Neuronal stem cell (in vitro differentiated cells): ENCODE data around the gene OR8B8.

ENCODE experiments used
- DNase-seq: peaks from one replicate; pipeline ENCODE4 v3.0.0-alpha.2; 2013; ENCODE audit warnings: low spot score
- H2AFZ ChIP-seq: one replicate; pipeline ENCODE4 v1.6.1; 2013; ENCODE audit warnings: mild to moderate bottlenecking, low read length, inconsistent platforms
- H2AK5ac ChIP-seq: 2 replicates; pipeline ENCODE4 v1.6.1; 2013; ENCODE audit warnings: low read depth, mild to moderate bottlenecking, inconsistent platforms, low read length, moderate library complexity, mixed read lengths
- H2BK120ac ChIP-seq: 2 replicates; pipeline ENCODE4 v1.6.1; 2013; ENCODE audit warnings: low read depth, mild to moderate bottlenecking, inconsistent platforms, low read length, moderate library complexity, mixed read lengths
- H2BK12ac ChIP-seq: one replicate; pipeline ENCODE4 v1.6.1; 2013; ENCODE audit warnings: low read length, inconsistent platforms
- H2BK15ac ChIP-seq: 2 replicates; pipeline ENCODE4 v1.6.1; 2013; ENCODE audit warnings: mild to moderate bottlenecking, low read length, inconsistent platforms, mixed read lengths
- H2BK5ac ChIP-seq: one replicate; pipeline ENCODE4 v1.6.1; 2013; ENCODE audit warnings: inconsistent platforms, mild to moderate bottlenecking, low read length, moderate library complexity
- H3K14ac ChIP-seq: one replicate; pipeline ENCODE4 v1.6.1; 2013; ENCODE audit warnings: low read length, inconsistent platforms
- H3K18ac ChIP-seq: 2 replicates; pipeline ENCODE4 v1.6.1; 2013; ENCODE audit warnings: low read length, inconsistent platforms
- H3K23ac ChIP-seq: 2 replicates; pipeline ENCODE4 v1.6.1; 2013; ENCODE audit warnings: low read depth, mild to moderate bottlenecking, mixed read lengths, low read length, inconsistent platforms; ENCODE audit not compliant: poor library complexity
- H3K27ac ChIP-seq: replicated peaks from 3 replicates; pipeline ENCODE4 v1.5.1; 2013; ENCODE audit warnings: low read length, inconsistent platforms
- H3K27me3 ChIP-seq, 3 experiments: 2 replicates each; pipeline ENCODE4 v1.6.1; 2013; ENCODE audit warnings: low read length in 3 of 3, mild to moderate bottlenecking in 2 of 3, inconsistent platforms in 1 of 3, low read depth in 1 of 3, mixed read lengths in 1 of 3, moderate library complexity in 1 of 3; ENCODE audit not compliant: control insufficient read depth in 3 of 3, insufficient read depth in 3 of 3
- H3K36me3 ChIP-seq, 2 donors: replicated peaks in 1 of 2; 2 replicates each; pipeline ENCODE4 v1.6.1; 2013; ENCODE audit warnings: low read length in 2 of 2; ENCODE audit not compliant: control insufficient read depth in 2 of 2, insufficient read depth in 2 of 2
- H3K4ac ChIP-seq: 2 replicates; pipeline ENCODE4 v1.6.1; 2013; ENCODE audit warnings: inconsistent platforms, mild to moderate bottlenecking, low read length, moderate library complexity
- H3K4me1 ChIP-seq, 2 donors: 1 replicate in 1 of 2; 2 replicates in 1 of 2; pipeline ENCODE4 v1.6.1; 2013; ENCODE audit warnings: low read length in 2 of 2, low read depth in 1 of 2; ENCODE audit not compliant: control insufficient read depth in 2 of 2, insufficient read depth in 1 of 2
- H3K4me2 ChIP-seq: one replicate; pipeline ENCODE4 v1.6.1; 2013; ENCODE audit warnings: mild to moderate bottlenecking, low read length, inconsistent platforms; ENCODE audit not compliant: insufficient read depth, poor library complexity, severe bottlenecking
- H3K4me3 ChIP-seq, 2 donors: 2 replicates each; pipeline ENCODE4 v1.5.1; 2013; ENCODE audit warnings: low read length in 2 of 2, mild to moderate bottlenecking in 2 of 2, inconsistent platforms in 1 of 2, moderate library complexity in 1 of 2
- H3K79me1 ChIP-seq: one replicate; pipeline ENCODE4 v1.6.1; 2013; ENCODE audit warnings: low read depth, mild to moderate bottlenecking, inconsistent platforms, low read length, moderate library complexity
- H3K9ac ChIP-seq: one replicate; pipeline ENCODE4 v1.6.1; 2013; ENCODE audit warnings: mild to moderate bottlenecking, low read depth, low read length, inconsistent platforms; ENCODE audit not compliant: poor library complexity
- H3K9me3 ChIP-seq, 2 donors: replicated peaks in 1 of 2; 2 replicates each; pipeline versions ENCODE3 to v1.6.1; 2013; ENCODE audit warnings: low read length in 2 of 2, mild to moderate bottlenecking in 2 of 2, inconsistent platforms in 1 of 2, low read depth in 1 of 2, mixed read lengths in 1 of 2, moderate library complexity in 1 of 2; ENCODE audit not compliant: control insufficient read depth in 2 of 2, insufficient read depth in 1 of 2
- H4K8ac ChIP-seq: one replicate; pipeline ENCODE4 v1.6.1; 2013; ENCODE audit warnings: low read depth, mild to moderate bottlenecking, inconsistent platforms, low read length, moderate library complexity
- H4K91ac ChIP-seq: one replicate; pipeline ENCODE4 v1.6.1; 2013; ENCODE audit warnings: low read length, low read depth, mild to moderate bottlenecking, inconsistent platforms; ENCODE audit not compliant: poor library complexity
- WGBS, 2 donors: extraction: QIAGEN DNeasy Blood & Tissue Kit; methylation state at CpG; one replicate each; pipeline ENCODE4 v1.1.7; 2013; ENCODE audit warnings: missing lambda C conversion rate in 2 of 2, mixed read lengths in 1 of 2; ENCODE audit not compliant: insufficient read length in 2 of 2, insufficient replicate concordance in 1 of 2; ENCODE audit errors: extremely low coverage in 2 of 2; 5-methylcytosine and 5-hydroxymethylcytosine counted together

The OR8B8 gene

DNA sequence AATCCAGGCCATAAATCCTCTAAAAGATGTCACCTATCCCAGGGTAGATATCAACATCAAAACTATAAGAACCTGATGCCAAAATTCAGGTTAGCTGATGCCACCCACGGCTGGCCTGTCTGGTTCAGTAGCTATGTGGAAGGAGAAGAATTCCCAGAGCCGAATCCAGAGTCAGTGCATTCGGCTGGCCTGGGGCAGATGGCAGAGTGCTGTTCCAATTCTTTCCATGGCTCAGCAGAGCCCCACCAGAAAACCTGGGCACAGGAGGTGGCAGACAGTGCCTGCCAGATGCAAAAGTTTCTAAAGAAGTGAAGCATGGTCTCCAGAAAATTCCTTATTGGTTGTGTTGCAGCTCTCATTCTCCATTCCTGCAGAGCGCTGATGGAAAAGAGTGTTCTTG, 19.9 kb upstream of the OR8B8 start:
- Histone ChIP-seq H4K91ac (no peak overlapping the region), H3K4me2 (no peak overlapping the region), H3K14ac (no peak overlapping the region), H3K79me1 (no peaks in the 10 kb centered on the region), H3K27ac (no peak overlapping the region), H3K4me3 (no peak overlapping the region), H2BK15ac (no peak overlapping the region), H3K9me3 (peaks cover 0 to 3% of the 10 kb centered on the region in 2 donors), H3K4ac (no peak overlapping the region), H2BK120ac (no peak overlapping the region), H3K4me1 (peaks cover 0 to 3% of the 10 kb centered on the region in 2 donors), H2BK12ac (no peak overlapping the region), H2BK5ac (no peak overlapping the region), H3K27me3 (no peaks in the 10 kb centered on the region), H2AK5ac (no peak overlapping the region), H2AFZ (no peak overlapping the region), H3K36me3 (no peaks in the 10 kb centered on the region), H3K18ac (no peak overlapping the region), H3K23ac (no peak overlapping the region), H3K9ac (no peak overlapping the region), H4K8ac (no peak overlapping the region)
- no peak for DNase-seq
- no CpG with 5 or more reads among the region's 4 CpGs for WGBS, 2 donors

DNA sequence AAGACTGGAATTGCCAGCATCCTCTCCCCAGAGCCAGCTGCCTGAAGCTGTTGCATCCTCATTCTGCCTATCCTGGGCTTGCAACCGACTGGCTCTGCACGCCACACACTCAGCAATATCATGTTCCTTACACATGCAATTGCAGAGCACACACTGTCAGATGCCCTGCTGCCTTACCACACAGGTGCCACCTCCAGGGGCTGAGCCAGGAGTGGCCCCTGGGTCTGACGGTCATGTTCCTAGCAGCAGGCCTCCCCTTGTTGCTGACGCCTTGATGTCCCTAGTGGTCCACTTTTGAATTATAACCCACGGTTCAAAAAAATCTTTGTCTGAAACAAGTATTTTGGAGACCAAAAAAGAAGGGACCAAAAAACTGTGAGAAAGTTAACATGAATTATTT, 18.5 kb upstream of the OR8B8 start:
- Histone ChIP-seq H3K79me1 (no peaks in the 10 kb centered on the region), H3K9me3 (peaks cover 0 to 3% of the 10 kb centered on the region in 2 donors), H4K91ac (peak overlapping the region; percentile 78), H3K27ac (no peak overlapping the region), H3K9ac (no peak overlapping the region), H3K4me3 (no peak overlapping the region), H2BK12ac (no peak overlapping the region), H2AK5ac (no peak overlapping the region), H3K27me3 (no peaks in the 10 kb centered on the region), H3K18ac (peak overlapping the region; percentile 57), H3K4ac (peak overlapping the region; percentile 91), H3K23ac (no peak overlapping the region), H3K4me1 (peaks cover 0 to 3% of the 10 kb centered on the region in 2 donors), H2AFZ (no peak overlapping the region), H2BK120ac (no peak overlapping the region), H2BK15ac (no peak overlapping the region), H4K8ac (no peak overlapping the region), H2BK5ac (no peak overlapping the region), H3K4me2 (no peak overlapping the region), H3K36me3 (no peaks in the 10 kb centered on the region), H3K14ac (no peak overlapping the region)
- no peak for DNase-seq
- no CpG with 5 or more reads among the region's 5 CpGs for WGBS, 2 donors

DNA sequence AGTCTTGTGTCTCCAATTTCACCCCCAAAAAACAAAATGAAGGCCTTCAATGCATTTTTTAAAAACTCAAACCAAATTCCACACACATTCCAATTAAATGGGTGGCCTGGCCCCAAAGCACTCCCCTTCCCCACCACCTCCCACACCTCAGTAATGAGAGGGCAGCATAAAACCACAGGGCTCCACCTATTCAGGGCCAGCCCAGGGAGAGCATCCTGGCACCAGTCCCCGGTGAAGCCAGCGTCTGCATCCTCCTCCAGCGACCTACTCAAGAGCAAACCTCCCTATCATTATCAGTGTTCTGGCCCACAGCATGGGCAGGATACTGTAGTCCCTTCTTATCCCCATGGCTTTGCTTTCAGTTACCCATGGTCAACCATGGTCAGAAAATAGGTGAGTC, 17.8 kb upstream of the OR8B8 start:
- Histone ChIP-seq H2BK12ac (no peak overlapping the region), H3K27ac (no peak overlapping the region), H3K36me3 (no peaks in the 10 kb centered on the region), H4K91ac (no peak overlapping the region), H3K79me1 (no peaks in the 10 kb centered on the region), H2BK15ac (no peak overlapping the region), H2BK120ac (no peak overlapping the region), H3K4me3 (peak overlapping the region in 1 of 2 donors; percentile 10), H2AFZ (no peak overlapping the region), H2BK5ac (no peak overlapping the region), H3K4me1 (peaks cover 0 to 3% of the 10 kb centered on the region in 2 donors), H4K8ac (no peak overlapping the region), H2AK5ac (no peak overlapping the region), H3K14ac (no peak overlapping the region), H3K18ac (no peak overlapping the region), H3K9me3 (peaks cover 0 to 3% of the 10 kb centered on the region in 2 donors), H3K4ac (no peak overlapping the region), H3K4me2 (no peak overlapping the region), H3K23ac (no peak overlapping the region), H3K27me3 (no peaks in the 10 kb centered on the region), H3K9ac (no peak overlapping the region)
- DNase-seq: no peak
- WGBS, 2 donors: no CpG with 5 or more reads among the region's 3 CpGs

DNA sequence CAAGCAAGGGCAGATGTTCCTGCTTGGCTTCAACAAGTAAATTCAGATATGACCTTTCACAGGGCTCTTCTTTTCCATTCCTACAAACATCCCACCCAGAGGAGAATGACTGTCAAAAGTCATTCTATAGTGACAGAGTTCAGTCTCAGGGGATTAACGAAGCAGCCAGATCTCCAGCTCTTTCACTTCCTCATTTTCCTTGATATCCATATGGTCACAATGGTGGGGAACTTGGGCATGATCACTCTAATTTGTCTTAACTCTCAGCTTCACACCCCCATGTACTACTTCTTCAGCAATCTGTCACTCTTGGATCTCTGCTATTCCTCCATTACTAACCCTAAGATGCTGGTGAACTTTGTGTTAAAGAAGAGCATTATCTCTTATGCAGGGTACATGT, 15.0 kb upstream of the OR8B8 start:
- Histone ChIP-seq H4K91ac (no peak overlapping the region), H3K27ac (no peak overlapping the region), H2BK120ac (no peak overlapping the region), H2AFZ (no peak overlapping the region), H4K8ac (no peak overlapping the region), H3K14ac (no peak overlapping the region), H2BK15ac (no peak overlapping the region), H3K4me1 (peaks cover 0 to 3% of the 10 kb centered on the region in 2 donors), H2BK5ac (no peak overlapping the region), H3K4ac (no peak overlapping the region), H3K4me2 (no peak overlapping the region), H3K9me3 (peaks cover 0 to 3% of the 10 kb centered on the region in 2 donors), H3K9ac (no peak overlapping the region), H3K36me3 (no peaks in the 10 kb centered on the region), H3K79me1 (no peaks in the 10 kb centered on the region), H3K4me3 (no peak overlapping the region), H3K18ac (no peak overlapping the region), H3K27me3 (no peaks in the 10 kb centered on the region), H2BK12ac (no peak overlapping the region), H3K23ac (no peak overlapping the region), H2AK5ac (no peak overlapping the region)
- DNase-seq: no peak
- WGBS, 2 donors: no CpG with 5 or more reads among the region's 1 CpG
